Body of pancreas (tissue), 4 donors: ENCODE results near the gene LCOR. TPM values are rescaled to one million over a fixed set of nuclear protein-coding genes. Genes with fewer than 3 reads are reported as not detected.
"Not testable (repeated sequence)": the region's sequence is repeated elsewhere in the genome, so short reads cannot be mapped to it uniquely, and the experiment has no call there.

Source experiments
- ATAC-seq: fragments of 150-250 bp; one replicate; pipeline ENCODE4 v1.9.1; 2016
- DNase-seq, 4 donors: peaks; one replicate each; pipeline ENCODE4 v3.0.0-alpha.2; 2019
- H3K27ac ChIP-seq, 4 donors: fragments of 200-600 bp; sonication (generic); 1 replicate in 3 of 4; 2 replicates in 1 of 4; pipeline versions ENCODE4 v1.5.1 to v1.6.1; 2016 to 2019; ENCODE audit warnings: mild to moderate bottlenecking in 1 of 4, mixed read lengths in 1 of 4, moderate library complexity in 1 of 4
- H3K27me3 ChIP-seq, 2 donors: fragments of 200-600 bp; sonication (generic); one replicate each; pipeline ENCODE4 v1.6.0; 2016; ENCODE audit warnings: mild to moderate bottlenecking in 1 of 2
- H3K36me3 ChIP-seq, 2 donors: fragments of 200-600 bp; sonication (generic); replicated peaks in 1 of 2; 2 replicates each; pipeline ENCODE4 v1.5.1; 2016; ENCODE audit warnings: low read depth in 2 of 2; ENCODE audit not compliant: insufficient read depth in 1 of 2
- H3K4me1 ChIP-seq: fragments of 200-600 bp; sonication (generic); one replicate; pipeline ENCODE4 v1.6.0; 2016
- H3K4me3 ChIP-seq, 2 donors: fragments of 200-600 bp; sonication (generic); 1 replicate in 1 of 2; 2 replicates in 1 of 2; pipeline ENCODE4 v1.5.1; 2016 to 2019
- H3K9me3 ChIP-seq, 3 donors: fragments of 200-600 bp; sonication (generic); 1 replicate in 2 of 3; 2 replicates in 1 of 3; pipeline ENCODE4 v1.5.1; 2016
- CTCF ChIP-seq, 7 experiments: fragments of 450-650 bp in 4 of 7; fragments of 200-600 bp in 3 of 7; sonication (generic) in 3 of 7; IDR thresholded peaks; one replicate each; pipeline ENCODE4 v1.5.1; 2016 to 2019; ENCODE audit warnings: antibody characterized with exemption in 7 of 7
- POLR2A ChIP-seq, 3 donors: fragments of 450-650 bp; IDR thresholded peaks; one replicate each; pipeline ENCODE4 v1.6.1; 2016; ENCODE audit warnings: antibody characterized with exemption in 3 of 3, mild to moderate bottlenecking in 2 of 3
- WGBS, 2 donors: methylation state at CpG; one replicate each; pipeline ENCODE4 v1.1.5; 2017; 5-methylcytosine and 5-hydroxymethylcytosine counted together
- intact Hi-C: fragments of 100-400 bp; cut with DNase I; formaldehyde crosslinking; loops from one replicate; pipeline ENCODE4 v1.15.1; 2023
- total RNA-seq, 2 donors: library from RNA; depleted of rRNA; stranded (reverse); fragments of >200 nt; gene quantifications; one replicate each; pipeline ENCODE4 v1.1.0, GENCODE V29; 2016

LCOR gene
- total RNA-seq, 2 donors from 2014 or later, result 34.5 to 35.3 TPM

- intact Hi-C loops, result no loop called here
These were observed 37.0 kb upstream of the LCOR start for GRCh38 chr10:96794836-96795733.

GRCh38 chr10:96797485-96797884 is 34.6 kb upstream of the LCOR start:
- Histone ChIP-seq H3K4me1 (no peaks in the 10 kb centered on the region), H3K4me3 (no peak overlapping the region), H3K27ac (no peak overlapping the region), H3K36me3 (no peaks in the 10 kb centered on the region), H3K9me3 (no peaks in the 10 kb centered on the region), H3K27me3 (no peaks in the 10 kb centered on the region)
- ATAC-seq (no peak), DNase-seq (no peak)
- TF ChIP-seq CTCF (IDR thresholded peaks at IDR 0.05), result no peak
- TF ChIP-seq POLR2A (IDR thresholded peaks at IDR 0.05), result no peak
- intact Hi-C loops, result no loop called here
- 88 to 90% methylated on average over 4 of the region's 4 CpGs for WGBS, 2 donors

More at GRCh38 chr10:96794836-96795733, 37.0 kb upstream of the LCOR start:
- TF ChIP-seq CTCF (IDR thresholded peaks at IDR 0.05) (no peak), POLR2A (IDR thresholded peaks at IDR 0.05) (no peak)
- no peak overlapping the region for H3K4me3 ChIP-seq
- ATAC-seq (no peak), DNase-seq (no peak)
- no peak overlapping the region for H3K27ac ChIP-seq
- no peaks in the 10 kb centered on the region for H3K27me3 ChIP-seq
- no peaks in the 10 kb centered on the region for H3K4me1 ChIP-seq
- 79 to 82% methylated on average over 8 of the region's 8 CpGs for WGBS, 2 donors
- no peaks in the 10 kb centered on the region for H3K36me3 ChIP-seq
- H3K9me3 ChIP-seq, result no peaks in the 10 kb centered on the region

GRCh38 chr10:96803288-96803664 is 28.8 kb upstream of the LCOR start:
- ATAC-seq (no peak), DNase-seq (no peak)
- Histone ChIP-seq H3K9me3 (no peaks in the 10 kb centered on the region), H3K4me3 (no peak overlapping the region), H3K27ac (no peak overlapping the region), H3K36me3 (no peaks in the 10 kb centered on the region), H3K4me1 (no peaks in the 10 kb centered on the region), H3K27me3 (no peaks in the 10 kb centered on the region)
- 66 to 71% methylated on average over 2 of the region's 2 CpGs for WGBS, 2 donors
- TF ChIP-seq CTCF (IDR thresholded peaks at IDR 0.05) (no peak), POLR2A (IDR thresholded peaks at IDR 0.05) (no peak)
- intact Hi-C loops, result no loop called here

- WGBS, 2 donors, result 56 to 57% methylated on average over 1 of the region's 1 CpG
- TF ChIP-seq CTCF (IDR thresholded peaks at IDR 0.05) (no peak), POLR2A (IDR thresholded peaks at IDR 0.05) (no peak)
- ATAC-seq, result no peak
- intact Hi-C loops, result no loop called here
- no peaks in the 10 kb centered on the region for H3K4me1 ChIP-seq
- no peak overlapping the region for H3K4me3 ChIP-seq
- no peaks in the 10 kb centered on the region for H3K27me3 ChIP-seq
- DNase-seq, result no peak
- H3K36me3 ChIP-seq, result no peaks in the 10 kb centered on the region
- H3K9me3 ChIP-seq, result no peaks in the 10 kb centered on the region
- no peak overlapping the region for H3K27ac ChIP-seq
These were observed 17.8 kb upstream of the LCOR start for GRCh38 chr10:96814264-96814663.

GRCh38 chr10:96818971-96819370 is 13.1 kb upstream of the LCOR start:
- 86 to 91% methylated on average over 12 of the region's 12 CpGs for WGBS, 2 donors
- H3K36me3 ChIP-seq, ATAC-seq: not testable (repeated sequence)

More at GRCh38 chr10:96818971-96819370, 13.1 kb upstream of the LCOR start:
- intact Hi-C loops, H3K9me3 ChIP-seq, H3K4me1 ChIP-seq, DNase-seq, H3K27ac ChIP-seq, H3K4me3 ChIP-seq, H3K27me3 ChIP-seq: not testable (repeated sequence)
